ENCODE data around the gene GCNT3.

The GCNT3 gene

GRCh38 chr15:59611276-59612260, at the start of gene GCNT3:
TSS of gene GCNT3 (plus strand) at chr15:59611783. CDS start at chr15:59618239, 6,456 bp downstream.
- DNase-seq (ENCODE audit: low read depth in 1 of 2, low spot score in 1 of 2), result no peak

GRCh38 chr15:59562448-59563186, 49.0 kb upstream of the GCNT3 start:
- no peak for DNase-seq (ENCODE audit: low read depth in 1 of 2, low spot score in 1 of 2)

- DNase-seq (ENCODE audit: low read depth in 1 of 2, low spot score in 1 of 2), result no peak
Measured at GRCh38 chr15:59565299-59565698, 46.3 kb upstream of the GCNT3 start.

GRCh38 chr15:59567324-59567723, 44.3 kb upstream of the GCNT3 start:
- DNase-seq (ENCODE audit: low read depth in 1 of 2, low spot score in 1 of 2), result no peak

- no peak for DNase-seq (ENCODE audit: low read depth in 1 of 2, low spot score in 1 of 2)
Measured at GRCh38 chr15:59569477-59569876, 42.1 kb upstream of the GCNT3 start.

- no peak for DNase-seq (ENCODE audit: low read depth in 1 of 2, low spot score in 1 of 2)
Measured at GRCh38 chr15:59570315-59570714, 41.3 kb upstream of the GCNT3 start.

GRCh38 chr15:59571606-59572005, 40.0 kb upstream of the GCNT3 start:
- DNase-seq (ENCODE audit: low read depth in 1 of 2, low spot score in 1 of 2), result no peak

GRCh38 chr15:59583088-59583487, 28.5 kb upstream of the GCNT3 start:
- DNase-seq (ENCODE audit: low read depth in 1 of 2, low spot score in 1 of 2), result no peak

GRCh38 chr15:59587085-59587826, 24.3 kb upstream of the GCNT3 start:
- DNase-seq (ENCODE audit: low read depth in 1 of 2, low spot score in 1 of 2), result no peak

GRCh38 chr15:59590027-59590426, 21.6 kb upstream of the GCNT3 start:
- DNase-seq (ENCODE audit: low read depth in 1 of 2, low spot score in 1 of 2), result no peak

GRCh38 chr15:59591356-59591755, 20.2 kb upstream of the GCNT3 start:
- DNase-seq (ENCODE audit: low read depth in 1 of 2, low spot score in 1 of 2), result no peak

- no peak for DNase-seq (ENCODE audit: low read depth in 1 of 2, low spot score in 1 of 2)
Measured at GRCh38 chr15:59594493-59594942, 17.1 kb upstream of the GCNT3 start.

- no peak for DNase-seq (ENCODE audit: low read depth in 1 of 2, low spot score in 1 of 2)
Measured at GRCh38 chr15:59594991-59595390, 16.6 kb upstream of the GCNT3 start.

- DNase-seq (ENCODE audit: low read depth in 1 of 2, low spot score in 1 of 2), result no peak
Measured at GRCh38 chr15:59595434-59595915, 16.1 kb upstream of the GCNT3 start.

GRCh38 chr15:59596640-59597039, 14.9 kb upstream of the GCNT3 start:
- no peak for DNase-seq (ENCODE audit: low read depth in 1 of 2, low spot score in 1 of 2)

- DNase-seq (ENCODE audit: low read depth in 1 of 2, low spot score in 1 of 2), result no peak
Measured at GRCh38 chr15:59598461-59598860, 13.1 kb upstream of the GCNT3 start.

GRCh38 chr15:59605994-59606393, 5.6 kb upstream of the GCNT3 start:
- DNase-seq (ENCODE audit: low read depth in 1 of 2, low spot score in 1 of 2), result no peak

- DNase-seq (ENCODE audit: low read depth in 1 of 2, low spot score in 1 of 2), result no peak
Measured at GRCh38 chr15:59609730-59610712, 1.6 kb upstream of the GCNT3 start.

GRCh38 chr15:59614153-59614552, 2.6 kb downstream of the GCNT3 start:
- no peak for DNase-seq (ENCODE audit: low read depth in 1 of 2, low spot score in 1 of 2)

- DNase-seq (ENCODE audit: low read depth in 1 of 2, low spot score in 1 of 2), result no peak
Measured at GRCh38 chr15:59615661-59616060, 4.1 kb downstream of the GCNT3 start.
